PFSK-1 (cell line): ENCODE results near the gene LAMB4.

Experiments used
- FOXP2 ChIP-seq: optimal IDR thresholded peaks from 2 replicates; pipeline ENCODE3; 2011; ENCODE audit warnings: borderline replicate concordance, control low read depth, inconsistent platforms; ENCODE audit not compliant: insufficient read depth; ENCODE audit errors: extremely low read length, extremely low read depth
- POLR2AphosphoS5 ChIP-seq: IDR thresholded peaks from 2 replicates; pipeline ENCODE4 v1.6.1; 2012; ENCODE audit warnings: low read depth, mild to moderate bottlenecking, control low read depth, low read length, moderate library complexity
- SIN3A ChIP-seq: IDR thresholded peaks from 2 replicates; pipeline ENCODE4 v1.6.1; 2012; ENCODE audit warnings: mild to moderate bottlenecking, low read length, moderate library complexity, borderline replicate concordance; ENCODE audit not compliant: insufficient read depth
- TAF1 ChIP-seq: IDR thresholded peaks from 2 replicates; pipeline ENCODE4 v1.6.1; 2012; ENCODE audit warnings: low read length, control low read depth, borderline replicate concordance; ENCODE audit not compliant: insufficient read depth
- TF ChIP-seq, protein P1 (sequence below), 2 experiments: IDR thresholded peaks; 2 replicates each; pipeline versions ENCODE4 v1.6.1 to v1.8.0; 2011 to 2012; ENCODE audit warnings: low read depth in 2 of 2, low read length in 2 of 2, control low read depth in 1 of 2, inconsistent platforms in 1 of 2, mild to moderate bottlenecking in 1 of 2, moderate library complexity in 1 of 2; ENCODE audit not compliant: insufficient read depth in 1 of 2

Gene LAMB4

DNA sequence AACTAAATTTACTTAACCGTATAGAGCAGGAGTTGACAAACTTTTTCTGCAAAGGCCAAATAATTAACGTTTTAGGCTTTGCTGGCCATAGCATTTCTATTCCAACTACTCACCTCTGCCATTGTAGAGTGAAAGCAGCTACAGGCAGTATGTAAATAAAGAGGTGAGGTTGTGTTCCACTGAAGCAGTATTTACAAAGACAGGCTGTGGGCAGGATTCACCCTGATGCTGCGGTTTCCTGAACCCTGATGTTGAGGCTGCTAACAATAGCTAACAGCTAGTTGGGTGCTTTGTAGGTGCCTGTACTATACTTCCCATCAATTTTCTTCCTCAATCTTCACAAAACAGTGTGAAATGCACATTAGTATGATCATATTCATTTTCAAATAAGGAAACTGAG, 80.2 kb downstream of the LAMB4 start:
- TF ChIP-seq POLR2AphosphoS5 (no peak), TAF1 (no peak), SIN3A (no peak), FOXP2 (no peak)
- TF ChIP-seq, protein P1, sequence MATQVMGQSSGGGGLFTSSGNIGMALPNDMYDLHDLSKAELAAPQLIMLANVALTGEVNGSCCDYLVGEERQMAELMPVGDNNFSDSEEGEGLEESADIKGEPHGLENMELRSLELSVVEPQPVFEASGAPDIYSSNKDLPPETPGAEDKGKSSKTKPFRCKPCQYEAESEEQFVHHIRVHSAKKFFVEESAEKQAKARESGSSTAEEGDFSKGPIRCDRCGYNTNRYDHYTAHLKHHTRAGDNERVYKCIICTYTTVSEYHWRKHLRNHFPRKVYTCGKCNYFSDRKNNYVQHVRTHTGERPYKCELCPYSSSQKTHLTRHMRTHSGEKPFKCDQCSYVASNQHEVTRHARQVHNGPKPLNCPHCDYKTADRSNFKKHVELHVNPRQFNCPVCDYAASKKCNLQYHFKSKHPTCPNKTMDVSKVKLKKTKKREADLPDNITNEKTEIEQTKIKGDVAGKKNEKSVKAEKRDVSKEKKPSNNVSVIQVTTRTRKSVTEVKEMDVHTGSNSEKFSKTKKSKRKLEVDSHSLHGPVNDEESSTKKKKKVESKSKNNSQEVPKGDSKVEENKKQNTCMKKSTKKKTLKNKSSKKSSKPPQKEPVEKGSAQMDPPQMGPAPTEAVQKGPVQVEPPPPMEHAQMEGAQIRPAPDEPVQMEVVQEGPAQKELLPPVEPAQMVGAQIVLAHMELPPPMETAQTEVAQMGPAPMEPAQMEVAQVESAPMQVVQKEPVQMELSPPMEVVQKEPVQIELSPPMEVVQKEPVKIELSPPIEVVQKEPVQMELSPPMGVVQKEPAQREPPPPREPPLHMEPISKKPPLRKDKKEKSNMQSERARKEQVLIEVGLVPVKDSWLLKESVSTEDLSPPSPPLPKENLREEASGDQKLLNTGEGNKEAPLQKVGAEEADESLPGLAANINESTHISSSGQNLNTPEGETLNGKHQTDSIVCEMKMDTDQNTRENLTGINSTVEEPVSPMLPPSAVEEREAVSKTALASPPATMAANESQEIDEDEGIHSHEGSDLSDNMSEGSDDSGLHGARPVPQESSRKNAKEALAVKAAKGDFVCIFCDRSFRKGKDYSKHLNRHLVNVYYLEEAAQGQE (IDR thresholded peaks at IDR 0.05; ENCODE audit: insufficient read depth in 1 of 2, low read depth in 2 of 2, low read length in 2 of 2), result no peak

DNA sequence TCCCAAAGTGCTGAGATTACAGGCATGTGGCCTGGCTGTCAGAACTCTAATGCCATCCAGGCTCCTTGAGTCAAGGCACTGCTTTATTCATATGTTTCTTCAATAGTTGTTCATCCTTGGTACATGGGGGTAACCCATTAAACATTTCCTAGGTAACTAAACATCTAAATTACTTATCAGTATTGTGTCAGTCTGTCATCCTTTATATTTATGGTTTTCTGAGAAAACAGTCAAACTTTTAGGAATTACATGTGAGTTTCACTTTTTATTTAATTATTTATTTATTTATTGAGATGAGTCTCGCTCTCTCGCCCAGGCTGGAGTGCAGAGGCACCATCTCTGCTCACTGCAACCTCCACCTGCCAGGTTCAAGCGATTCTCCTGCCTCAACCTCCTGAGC, 81.7 kb downstream of the LAMB4 start:
- TF ChIP-seq, protein P1 (IDR thresholded peaks at IDR 0.05; ENCODE audit: insufficient read depth in 1 of 2, low read depth in 2 of 2, low read length in 2 of 2), result no peak
- TF ChIP-seq TAF1 (no peak), SIN3A (no peak), FOXP2 (no peak), POLR2AphosphoS5 (no peak)

DNA sequence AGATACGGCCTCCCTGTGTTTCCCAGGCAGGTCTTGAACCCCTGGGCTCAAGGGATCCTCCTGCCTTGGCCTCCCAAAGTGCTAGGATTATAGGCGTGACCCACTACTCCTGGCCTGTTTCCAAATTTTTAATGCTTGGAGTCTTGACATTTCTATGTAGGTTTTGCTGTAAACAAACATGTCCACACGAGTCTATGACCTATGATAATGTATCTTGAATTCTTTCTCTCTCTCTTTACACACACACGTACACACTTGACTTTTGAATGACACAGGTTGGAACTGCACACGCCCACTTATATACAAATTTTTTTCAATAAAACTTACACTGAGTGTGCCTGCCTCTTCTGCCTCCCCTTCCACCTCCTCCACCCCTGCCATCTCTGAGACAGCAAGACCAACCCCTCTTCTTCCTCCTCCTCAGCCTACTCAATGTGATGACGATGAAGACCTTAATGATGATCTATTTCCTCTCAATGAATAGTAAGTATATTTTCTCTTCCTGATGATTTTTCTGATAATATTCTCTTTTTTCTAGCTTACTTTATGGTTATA, 83.1 kb downstream of the LAMB4 start:
- TF ChIP-seq, protein P1 (IDR thresholded peaks at IDR 0.05; ENCODE audit: insufficient read depth in 1 of 2, low read depth in 2 of 2, low read length in 2 of 2), result no peak
- TF ChIP-seq TAF1, result no peak
- TF ChIP-seq SIN3A, result no peak
- no peak for TF ChIP-seq POLR2AphosphoS5
- TF ChIP-seq FOXP2, result no peak

DNA sequence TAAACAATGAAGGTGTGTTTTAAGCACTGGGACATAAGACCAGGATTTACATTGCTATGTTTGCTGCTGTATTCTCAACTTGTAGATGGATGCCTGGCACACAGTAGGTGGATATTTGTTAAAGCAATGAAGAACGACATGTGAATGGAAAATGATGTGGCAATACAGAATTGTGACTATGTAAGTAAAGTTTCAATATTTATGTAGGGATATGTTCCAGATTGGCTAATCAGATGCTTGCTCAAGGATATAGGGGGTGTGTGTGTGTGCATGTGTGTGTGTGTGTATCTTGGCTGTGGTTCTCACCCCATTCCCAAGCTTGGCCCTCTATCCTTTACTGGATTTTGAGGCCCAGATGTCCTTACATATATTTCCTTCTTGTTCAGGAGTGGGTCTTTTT, 84.5 kb downstream of the LAMB4 start:
- TF ChIP-seq SIN3A, result no peak
- TF ChIP-seq, protein P1 (IDR thresholded peaks at IDR 0.05; ENCODE audit: insufficient read depth in 1 of 2, low read depth in 2 of 2, low read length in 2 of 2), result no peak
- TF ChIP-seq POLR2AphosphoS5, result no peak
- TF ChIP-seq TAF1, result no peak
- no peak for TF ChIP-seq FOXP2

DNA sequence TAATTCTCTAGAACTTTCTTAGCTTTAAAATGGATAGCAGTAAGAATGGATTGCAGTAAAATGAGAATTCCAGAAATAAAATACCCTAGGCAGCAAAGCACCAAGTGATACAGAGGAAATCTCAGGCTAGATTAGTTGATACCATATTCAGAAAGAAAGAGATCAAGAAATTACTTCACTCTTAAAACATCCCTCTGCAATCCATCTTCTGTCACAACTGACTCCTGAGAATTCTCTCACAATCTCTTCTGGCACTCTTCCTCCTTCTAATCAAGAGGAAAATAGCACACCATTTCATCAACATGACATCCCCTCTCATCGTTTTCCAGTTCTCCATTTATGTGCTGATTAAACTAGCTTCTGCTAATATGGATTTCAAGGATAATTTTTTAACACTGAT, 85.0 kb downstream of the LAMB4 start:
- TF ChIP-seq TAF1, result no peak
- no peak for TF ChIP-seq SIN3A
- TF ChIP-seq, protein P1 (IDR thresholded peaks at IDR 0.05; ENCODE audit: insufficient read depth in 1 of 2, low read depth in 2 of 2, low read length in 2 of 2), result no peak
- TF ChIP-seq POLR2AphosphoS5, result no peak
- TF ChIP-seq FOXP2, result no peak
